Esophagus squamous epithelium (tissue), 4 donors: ENCODE measurements around the gene TRAK1.

Experiments
- CTCF ChIP-seq, 6 experiments: fragments of 450-650 bp in 4 of 6; fragments of 200-600 bp in 2 of 6; sonication (generic) in 2 of 6; IDR thresholded peaks; one replicate each; pipeline ENCODE4 v1.5.1; 2016 to 2019; ENCODE audit warnings: antibody characterized with exemption in 6 of 6, mild to moderate bottlenecking in 4 of 6, moderate library complexity in 4 of 6
- POLR2A ChIP-seq, 4 donors: fragments of 450-650 bp; IDR thresholded peaks; one replicate each; pipeline ENCODE4 v1.6.1; 2017; ENCODE audit warnings: antibody characterized with exemption in 4 of 4, mild to moderate bottlenecking in 4 of 4, moderate library complexity in 3 of 4

DNA sequence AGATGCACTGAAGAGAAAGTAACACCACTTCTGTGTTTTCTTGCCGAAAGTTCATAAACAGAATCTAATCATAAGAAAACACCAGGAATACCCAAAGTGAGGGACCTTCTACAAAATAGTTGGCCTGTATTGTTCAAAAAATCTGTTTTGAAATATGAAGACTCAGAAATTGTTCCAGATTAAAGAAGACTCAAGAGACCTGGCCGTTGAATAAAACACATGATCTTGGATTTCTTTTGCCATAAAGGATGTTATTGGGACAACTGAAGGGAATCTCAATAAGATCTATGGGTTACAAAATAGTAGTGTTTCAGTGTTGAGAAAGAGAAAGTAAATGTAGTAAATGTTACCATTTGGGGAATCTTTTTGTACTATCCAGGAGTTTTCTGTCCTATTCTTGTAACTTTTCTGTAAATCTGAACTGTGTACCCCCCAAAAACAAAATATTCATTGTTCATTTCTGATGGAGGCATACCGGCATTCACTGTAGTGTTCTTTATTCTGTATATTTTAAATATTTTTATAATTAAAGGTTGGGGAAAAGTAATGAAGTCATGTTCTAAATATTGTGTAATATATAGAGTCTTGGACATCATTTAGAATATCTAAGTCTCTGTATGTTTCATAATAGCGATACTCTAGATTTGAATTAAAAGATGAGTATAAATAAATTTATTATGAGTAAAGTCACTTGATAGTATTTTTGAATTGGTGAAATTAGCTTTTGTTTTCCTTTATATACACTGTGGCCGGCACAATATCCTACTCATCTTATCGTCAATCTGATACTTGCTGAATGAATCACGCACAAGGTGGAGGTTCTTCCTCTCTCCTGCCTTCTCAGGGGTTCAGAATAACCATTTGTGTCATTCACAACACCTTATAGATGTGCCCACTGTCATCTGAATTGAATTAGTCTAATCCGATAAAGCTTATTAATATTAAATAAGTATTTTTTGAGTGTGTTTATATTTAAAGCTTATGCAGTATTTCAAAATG, 66.7 kb downstream of the TRAK1 start:
- TF ChIP-seq CTCF (IDR thresholded peaks at IDR 0.05), result no peak
- no peak for TF ChIP-seq POLR2A (IDR thresholded peaks at IDR 0.05)
